Stimulated activated CD4-positive, alpha-beta T cell treated with anti-CD3 and anti-CD28 coated beads, Interleukin-2, amount 100 ng/mL, for 48 hours (primary cell): ENCODE measurements around the gene KIF21A.

ENCODE experiments used
- DNase-seq, 2 donors: peaks; one replicate each; pipeline ENCODE4 v3.0.0-alpha.2; 2020

The KIF21A gene

DNA sequence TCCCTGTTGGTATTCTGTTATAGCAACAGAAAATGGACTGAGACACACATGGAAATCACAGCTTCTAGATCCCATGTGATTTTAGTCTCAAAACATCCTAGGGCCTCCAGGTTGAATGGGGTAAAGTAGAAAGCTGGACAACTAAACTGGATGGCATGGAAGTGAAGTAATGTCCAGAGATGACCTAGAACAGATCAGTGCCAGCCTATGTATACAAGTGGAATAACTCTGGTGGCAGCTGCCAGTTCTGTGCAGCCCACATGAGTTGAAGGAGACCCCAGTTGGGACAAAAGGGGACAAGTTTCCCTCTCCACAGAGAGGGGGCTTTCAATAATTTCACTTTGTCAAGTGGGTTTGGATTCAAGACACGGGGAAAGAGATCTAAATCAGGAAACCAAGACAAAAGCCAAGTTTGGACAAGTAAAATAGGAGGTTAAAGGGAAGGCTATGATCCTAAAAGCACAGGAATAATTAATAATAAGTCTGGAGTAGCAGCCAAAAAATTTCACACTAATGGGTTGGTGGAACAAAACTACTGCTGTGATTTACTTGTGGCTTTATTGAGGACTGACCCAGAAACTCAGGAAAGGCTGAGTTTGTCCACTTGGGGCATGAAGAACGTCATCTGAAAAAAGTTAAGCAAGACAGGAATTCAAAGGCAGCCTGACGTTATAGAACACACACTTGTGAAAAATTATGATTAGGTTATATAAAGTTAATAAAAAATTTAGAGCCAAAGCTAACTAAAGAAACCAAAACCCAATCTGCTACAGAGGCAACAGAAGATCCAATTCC is 11.7 kb downstream of the KIF21A start:
- no peak for DNase-seq

GRCh38 chr12:39429809-39430208 is 13.1 kb downstream of the KIF21A start:
- no peak for DNase-seq

DNA sequence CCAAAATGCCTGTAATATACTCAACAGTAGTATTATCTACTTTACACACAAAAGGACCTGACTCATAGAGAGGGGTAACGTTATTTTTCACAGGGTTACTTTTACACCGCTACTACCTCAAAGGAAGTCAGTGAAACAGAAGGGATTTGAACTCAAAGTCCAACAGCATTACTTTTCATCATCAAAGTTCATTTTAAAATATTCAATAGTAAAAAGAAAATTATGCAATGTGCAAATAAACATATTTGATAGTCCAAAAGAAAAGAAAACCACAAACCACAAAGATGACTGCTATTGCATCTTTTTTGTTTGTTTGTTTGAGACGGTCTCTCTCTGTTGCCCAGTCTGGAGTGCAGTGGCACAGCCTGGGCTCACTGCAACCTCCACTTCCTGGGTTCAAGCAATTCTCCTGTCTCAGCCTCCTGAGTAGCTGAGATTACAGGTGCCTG is 15.5 kb downstream of the KIF21A start:
- no peak for DNase-seq

DNA sequence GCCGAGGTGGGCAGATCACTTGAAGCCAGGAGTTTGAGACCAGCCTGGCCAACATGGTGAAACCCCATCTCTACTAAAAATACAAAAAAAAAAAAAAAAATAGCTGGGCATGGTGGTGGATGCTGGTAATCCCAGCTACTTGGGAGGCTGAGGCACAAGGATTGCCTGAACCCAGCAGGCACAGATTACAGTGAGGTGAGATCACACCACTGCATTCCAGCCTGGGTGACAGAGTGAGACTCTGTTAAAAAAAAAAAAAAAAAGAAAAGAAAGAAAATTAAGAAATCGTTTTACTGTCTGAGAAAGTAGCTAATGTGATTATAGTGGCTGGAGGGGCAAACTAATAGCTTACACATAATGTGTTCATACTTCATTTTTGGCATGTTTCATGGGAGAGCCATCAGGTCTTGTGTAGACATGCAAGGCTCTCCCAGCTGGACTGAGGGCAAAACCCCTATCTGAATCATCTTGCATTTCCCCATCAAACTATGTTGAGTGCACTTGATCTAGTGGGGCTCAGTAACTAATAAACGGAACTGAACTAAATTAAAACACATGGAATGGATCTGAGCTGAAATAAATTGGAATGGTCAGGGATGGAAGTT is 16.2 kb downstream of the KIF21A start:
- DNase-seq, result no peak

GRCh38 chr12:39420043-39420442 is 22.9 kb downstream of the KIF21A start:
- DNase-seq, result no peak

GRCh38 chr12:39419471-39419870 is 23.4 kb downstream of the KIF21A start:
- DNase-seq, result no peak

DNA sequence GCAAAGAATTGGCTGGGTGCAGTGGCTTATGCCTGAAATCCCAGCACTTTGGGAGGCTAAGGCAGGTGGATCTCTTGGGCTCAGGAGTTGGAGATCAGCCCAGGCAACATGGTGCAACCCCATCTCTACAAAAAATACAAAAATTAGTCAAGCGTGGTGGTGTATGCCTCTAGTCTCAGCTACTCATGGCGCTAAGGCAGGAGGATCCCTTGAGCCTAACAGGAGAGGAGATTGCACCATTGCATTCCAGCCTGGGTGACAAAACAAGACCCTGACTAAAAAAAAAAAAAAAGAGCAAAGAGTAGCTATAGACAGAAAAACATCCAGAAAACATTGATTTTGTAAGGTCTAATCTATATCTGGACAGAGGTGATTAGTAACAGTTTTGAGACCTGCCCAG is 25.0 kb downstream of the KIF21A start:
- no peak for DNase-seq

GRCh38 chr12:39413836-39414771 is 28.8 kb downstream of the KIF21A start:
- no peak for DNase-seq

- DNase-seq, result no peak
Observed at GRCh38 chr12:39412210-39412609, 30.7 kb downstream of the KIF21A start.

DNA sequence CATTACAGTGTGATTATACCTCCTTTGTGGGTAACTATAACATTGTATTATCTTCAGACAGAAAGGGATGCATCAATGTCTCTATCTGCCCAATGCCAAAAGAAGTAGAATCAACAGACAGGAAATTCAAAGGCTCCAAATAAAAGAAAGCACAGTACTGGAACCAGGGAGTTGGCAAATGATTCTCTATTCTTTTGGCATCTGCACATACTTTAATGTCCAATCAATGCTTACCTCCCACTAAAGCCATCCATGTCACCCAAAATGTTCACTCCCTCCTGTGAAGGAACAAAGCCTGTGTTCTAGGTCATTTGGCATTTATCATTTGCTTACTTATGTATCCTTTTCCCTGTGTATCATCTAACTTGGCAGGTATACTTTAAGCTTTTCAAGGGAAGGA is 36.7 kb downstream of the KIF21A start:
- no peak for DNase-seq

DNA sequence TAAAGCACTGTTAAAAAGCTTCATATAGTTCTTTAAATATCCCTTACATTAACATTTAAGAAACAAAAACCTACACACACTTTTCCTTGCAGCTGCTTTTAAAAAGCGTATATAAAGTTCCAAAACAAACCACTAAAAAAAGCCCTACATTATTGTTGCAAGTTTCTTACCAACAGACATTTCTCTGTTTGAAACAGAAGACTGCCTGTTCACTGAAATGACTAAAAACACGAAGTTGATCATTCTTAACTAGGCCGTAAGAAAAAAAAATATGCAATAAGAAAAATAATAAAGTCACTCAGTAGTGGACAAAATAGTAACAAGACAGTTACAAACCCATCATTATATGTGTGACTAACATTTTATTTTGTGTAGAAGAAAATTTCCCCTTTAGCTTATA is 37.3 kb downstream of the KIF21A start:
- no peak for DNase-seq

GRCh38 chr12:39404000-39404399 is 38.9 kb downstream of the KIF21A start:
- no peak for DNase-seq

DNA sequence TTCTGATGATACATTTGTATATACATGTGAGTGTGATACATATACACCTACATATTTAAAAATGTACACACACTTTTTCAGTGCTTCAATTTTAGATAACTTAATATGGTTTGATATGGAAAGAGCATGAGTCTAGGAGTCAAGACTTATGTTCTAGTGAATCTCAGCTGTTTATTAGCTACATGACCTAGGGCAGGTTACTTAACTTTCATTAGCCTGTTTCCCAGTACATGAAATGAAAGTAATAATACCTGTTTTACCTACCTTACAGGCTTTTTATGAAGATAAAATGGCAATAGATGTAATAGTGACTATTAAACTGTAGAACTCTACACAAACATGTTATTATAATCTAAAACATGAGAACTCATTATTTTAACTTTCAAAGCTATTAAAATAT is 39.5 kb downstream of the KIF21A start:
- no peak for DNase-seq

- no peak for DNase-seq
Observed at GRCh38 chr12:39402922-39403321, 40.0 kb downstream of the KIF21A start.

GRCh38 chr12:39401459-39401858 is 41.5 kb downstream of the KIF21A start:
- DNase-seq, result no peak

DNA sequence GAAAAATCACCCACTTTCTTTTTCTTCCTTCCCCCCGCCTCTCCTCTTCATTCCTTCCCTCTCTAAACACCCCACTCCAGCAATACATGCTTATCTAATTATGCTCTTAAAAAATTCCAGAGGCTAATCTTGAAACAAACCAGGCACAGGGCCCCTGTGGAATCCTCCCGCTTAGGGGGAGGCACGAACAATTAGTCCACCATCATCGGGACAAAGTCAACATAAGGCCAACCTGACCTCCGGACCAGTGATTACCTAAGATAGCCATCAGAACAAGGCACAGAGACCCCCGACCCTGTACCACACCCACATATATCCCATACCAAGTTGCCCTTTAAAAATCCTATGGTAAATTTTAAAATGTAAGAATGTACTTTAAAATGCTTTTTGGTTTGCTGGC is 47.1 kb downstream of the KIF21A start:
- no peak for DNase-seq

DNA sequence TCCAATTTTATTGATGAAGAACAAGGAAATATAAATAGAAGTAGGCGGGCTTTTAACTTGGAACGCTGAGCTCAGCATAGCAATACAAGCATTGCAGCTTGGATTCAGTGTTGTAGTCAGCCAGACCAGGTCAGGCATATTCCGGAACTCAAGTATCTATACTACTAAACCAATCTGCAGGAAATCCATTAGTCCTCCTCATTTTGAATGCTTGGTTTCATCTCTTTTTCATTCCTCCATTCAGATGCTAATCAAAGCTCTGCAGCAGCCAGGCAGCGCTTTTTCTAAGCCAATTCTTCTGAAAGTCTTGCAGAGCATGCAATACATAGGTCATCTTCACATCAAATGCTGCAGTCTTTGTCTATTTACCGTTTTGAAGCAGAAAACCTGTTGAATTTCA is 49.0 kb downstream of the KIF21A start:
- no peak for DNase-seq

DNA sequence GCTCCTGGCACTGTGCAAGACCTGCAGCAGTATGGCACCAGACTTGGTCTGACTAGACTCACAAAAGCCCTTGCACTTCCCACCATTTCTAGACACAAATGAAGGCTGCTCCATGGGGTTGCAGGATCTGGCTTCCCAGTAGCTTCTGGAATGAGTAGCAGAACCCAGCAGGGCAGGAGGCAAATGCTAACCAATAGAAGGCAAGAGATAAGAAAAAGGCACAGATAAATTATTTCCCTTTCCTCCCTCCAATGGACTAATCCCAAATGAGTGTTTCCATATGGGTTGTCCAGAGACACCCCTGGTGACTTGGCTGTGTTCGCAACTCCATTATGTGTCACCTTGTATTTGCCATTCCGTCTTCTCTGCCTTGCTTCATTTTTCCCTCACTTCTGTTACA is 49.7 kb downstream of the KIF21A start:
- DNase-seq, result no peak

- no peak for DNase-seq
Observed at GRCh38 chr12:39392154-39392925, 50.6 kb downstream of the KIF21A start.

- DNase-seq, result no peak
Observed at GRCh38 chr12:39390752-39391151, 52.2 kb downstream of the KIF21A start.

DNA sequence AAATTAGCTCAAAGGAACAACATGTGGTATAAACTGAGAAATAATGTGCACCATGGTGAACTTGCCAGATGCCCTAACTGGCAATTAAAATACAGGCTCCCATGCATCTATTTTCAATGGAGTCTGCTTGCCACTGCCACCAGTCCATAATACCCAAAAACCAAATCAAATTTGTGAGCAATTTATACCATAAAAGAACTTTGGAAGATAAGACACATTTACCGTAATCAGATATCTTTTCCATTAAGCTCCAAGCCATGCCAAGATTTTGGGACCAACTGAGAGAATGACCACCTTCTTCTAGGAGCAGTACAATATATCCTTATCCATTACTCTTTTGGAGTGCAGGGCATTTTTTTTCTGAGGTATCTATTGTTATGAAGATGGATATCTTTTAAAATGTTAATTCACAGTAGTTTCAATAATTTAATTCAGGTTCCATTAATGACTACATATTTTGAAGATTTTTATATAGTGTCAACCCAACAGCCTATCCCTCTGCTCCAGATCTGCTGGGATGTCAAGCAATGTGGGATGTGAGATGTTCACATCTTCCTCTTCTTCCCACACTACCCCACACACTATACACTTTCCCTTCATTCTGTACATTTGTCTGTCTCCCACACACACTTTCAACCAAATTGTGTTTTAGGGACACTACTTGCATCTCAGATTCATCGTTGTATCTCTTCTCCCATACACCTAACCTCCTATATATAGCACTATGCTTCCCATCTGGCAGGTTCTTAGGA is 53.3 kb downstream of the KIF21A start:
- no peak for DNase-seq

DNA sequence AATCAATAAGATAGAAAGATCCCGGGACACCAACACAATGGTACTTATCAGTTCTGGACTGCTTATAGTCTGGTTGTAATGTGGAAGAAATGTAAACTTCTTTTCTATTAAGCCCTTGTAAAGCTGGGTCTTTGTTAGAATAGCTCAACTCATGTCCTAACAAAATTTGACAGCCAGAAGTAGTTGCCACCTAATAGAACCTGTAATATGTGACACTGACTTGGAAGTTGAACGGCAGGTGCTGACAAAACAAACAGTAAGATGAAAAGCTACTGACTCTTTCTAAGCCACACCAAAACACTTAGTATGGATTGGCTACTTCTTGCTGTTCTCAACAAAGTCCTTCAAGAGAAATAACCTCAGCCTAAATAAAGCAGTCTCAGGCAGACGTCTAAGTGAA is 56.6 kb downstream of the KIF21A start:
- no peak for DNase-seq
